ENCODE measurements around the gene ZNF714.

Gene ZNF714

DNA sequence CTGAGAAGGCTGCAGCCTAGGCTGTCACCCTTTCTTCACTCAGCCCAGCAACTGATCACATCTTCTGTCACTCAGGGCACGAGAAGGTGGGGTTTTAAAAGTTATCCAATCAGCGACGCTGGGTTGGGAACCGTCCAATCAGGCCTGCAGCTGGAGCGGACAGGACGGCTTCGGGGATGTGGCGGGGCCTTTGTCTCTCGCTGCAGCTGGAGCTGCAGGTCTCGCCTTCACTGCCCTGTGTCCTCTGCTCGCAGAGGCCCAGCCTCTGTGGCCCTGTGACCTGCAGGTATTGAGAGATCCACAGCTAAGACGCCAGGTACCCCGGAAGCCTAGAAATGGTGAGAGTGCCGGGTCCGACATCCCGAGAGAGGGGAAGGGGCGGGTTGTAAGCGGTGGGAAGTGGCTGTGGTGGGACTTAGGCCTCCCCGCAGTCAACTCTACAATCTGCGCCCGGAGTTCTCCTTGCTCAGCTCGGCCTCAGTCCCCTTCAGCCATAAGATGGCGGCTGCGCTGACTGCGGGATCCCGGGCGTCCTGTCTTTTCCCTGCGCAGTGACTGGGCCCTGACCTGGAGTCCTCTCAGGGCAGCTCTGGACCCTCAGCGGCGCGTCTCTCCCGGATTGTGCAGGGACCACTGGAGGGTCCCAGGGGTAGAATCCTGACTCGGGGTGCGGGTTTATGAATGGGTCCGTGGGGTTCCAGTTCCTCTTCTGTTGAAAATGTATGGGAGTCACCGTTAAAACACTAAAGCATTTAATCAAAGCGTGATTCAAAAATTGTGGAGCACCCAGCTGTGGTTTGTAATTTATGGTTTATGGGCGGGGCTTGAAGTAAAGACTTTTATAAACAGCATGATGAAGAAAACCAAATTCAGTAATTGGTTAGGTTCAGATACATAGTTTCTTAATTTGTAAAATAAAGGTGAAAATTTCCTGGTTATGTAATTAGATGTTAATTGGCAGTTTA lies at the start of gene ZNF714:
Gene ZNF714 (plus strand): TSS at position 193 of the 965 bp plus-strand sequence. CDS start 16,066 bp downstream, outside the sequence.
- peak; percentile 95 to 96 for DNase-seq

DNA sequence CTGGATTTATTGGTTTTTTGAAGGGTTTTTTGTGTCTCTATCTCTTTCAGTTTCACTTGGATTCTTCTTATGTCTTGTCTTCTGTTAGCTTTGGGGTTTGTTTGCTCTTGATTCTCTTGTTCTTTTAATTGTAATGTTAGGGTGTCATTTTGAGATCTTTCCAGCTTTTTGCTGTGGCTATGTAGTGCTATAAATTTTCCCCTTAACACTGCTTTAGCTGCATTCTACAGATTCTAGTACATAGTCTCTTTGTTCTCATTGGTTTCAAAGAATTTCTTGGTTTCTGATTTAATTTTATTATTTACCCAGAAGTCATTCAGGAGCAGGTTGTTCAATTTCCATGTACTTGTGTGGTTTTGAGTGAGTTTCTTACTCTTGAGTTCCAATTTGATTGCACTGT lies 37.0 kb upstream of the ZNF714 start:
- DNase-seq = no peak

DNA sequence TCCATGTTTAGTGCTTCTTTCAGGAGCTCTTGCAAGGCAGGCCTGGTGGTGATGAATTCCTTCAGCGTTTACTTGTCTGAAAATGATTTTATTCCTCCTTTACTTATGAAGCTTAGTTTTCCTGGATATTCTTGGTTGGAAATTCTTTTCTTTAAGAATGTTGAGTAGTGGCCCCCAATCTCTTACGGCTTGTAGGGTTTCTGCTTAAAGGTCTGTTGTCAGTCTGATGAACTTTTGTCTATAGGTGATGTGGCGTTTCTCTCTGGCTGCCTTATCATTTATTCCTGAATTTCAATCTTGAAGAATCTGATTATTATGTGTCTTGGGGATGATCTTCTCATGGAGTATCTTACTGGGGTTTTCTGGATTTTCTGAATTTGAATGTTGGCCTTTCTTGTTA lies 35.5 kb upstream of the ZNF714 start:
- no peak for DNase-seq

DNA sequence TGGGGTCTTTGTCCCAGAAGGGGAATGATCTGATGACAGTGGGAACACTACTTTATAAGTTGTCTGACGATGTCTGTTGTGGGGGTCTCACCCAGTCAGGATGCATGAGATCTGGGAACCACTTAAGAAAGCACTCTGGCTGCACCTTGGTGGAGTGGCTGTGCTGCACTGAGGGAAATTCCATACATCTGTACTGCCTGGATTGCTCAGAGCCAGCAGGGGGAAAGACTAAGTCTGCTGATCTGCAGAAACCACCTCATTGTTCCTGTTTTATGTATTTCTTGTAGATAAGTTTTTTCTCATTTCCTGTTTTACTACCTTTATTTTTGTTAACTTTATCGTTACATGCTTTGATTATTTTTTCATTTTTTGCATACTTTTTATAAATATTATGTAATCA lies 34.3 kb upstream of the ZNF714 start:
- DNase-seq = no peak

DNA sequence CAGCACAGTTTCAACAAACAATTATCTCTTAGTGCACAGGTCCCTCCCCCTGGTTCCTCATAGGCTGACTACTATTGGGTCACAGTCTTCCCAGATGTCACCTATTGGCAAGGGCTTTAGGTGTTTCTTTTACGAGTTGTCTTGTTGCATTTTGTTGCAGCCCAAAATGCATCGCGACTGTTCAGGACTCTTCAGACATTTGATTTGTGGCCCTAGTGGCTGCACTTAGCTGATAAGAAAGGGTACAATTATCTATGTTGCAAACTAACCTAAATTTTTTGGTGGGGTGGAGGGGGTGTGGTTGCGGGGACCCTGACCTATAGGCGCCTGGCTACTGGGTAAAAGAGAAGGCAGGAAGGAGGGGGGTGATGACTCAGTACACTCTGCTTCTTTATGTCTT lies 29.1 kb upstream of the ZNF714 start:
- no peak for DNase-seq

DNA sequence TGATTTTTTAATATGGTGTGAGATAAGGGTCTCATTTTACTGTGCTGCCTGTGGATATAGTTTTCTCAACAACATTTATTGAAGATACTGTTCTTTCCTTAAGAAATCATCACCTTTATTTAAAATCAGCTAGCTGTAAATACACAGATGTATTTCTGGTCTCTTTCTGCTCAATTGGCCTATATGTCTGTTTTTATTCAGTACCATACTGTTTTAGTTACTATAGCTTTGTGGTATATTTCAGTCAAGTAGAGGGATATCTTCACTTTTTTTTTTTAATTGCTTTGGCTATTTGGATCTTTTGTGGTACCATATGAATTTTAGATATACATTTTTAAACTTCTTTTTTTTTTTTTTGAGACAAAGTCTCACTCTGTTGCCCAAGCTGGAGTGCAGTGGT lies 16.7 kb upstream of the ZNF714 start:
- DNase-seq = no peak

DNA sequence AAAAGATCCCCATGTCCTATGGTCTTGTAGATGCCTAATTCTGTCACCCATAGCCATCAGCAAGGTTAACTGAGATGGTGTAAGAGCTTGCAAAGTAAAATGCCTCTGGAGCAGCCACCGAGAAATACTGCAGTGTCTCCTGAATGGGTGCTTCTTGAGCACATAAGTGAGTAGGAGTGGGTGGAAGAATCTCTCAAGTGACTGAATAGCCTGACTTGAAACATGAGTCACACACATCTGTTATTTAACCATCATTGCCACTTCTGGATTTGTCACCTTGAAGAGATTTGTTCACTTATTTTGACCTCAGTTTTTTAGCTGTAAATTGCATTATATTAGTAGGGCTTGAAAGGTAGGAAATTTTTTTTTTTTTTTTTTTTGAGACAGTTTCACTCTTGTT lies 2.3 kb downstream of the ZNF714 start:
- DNase-seq = no peak

DNA sequence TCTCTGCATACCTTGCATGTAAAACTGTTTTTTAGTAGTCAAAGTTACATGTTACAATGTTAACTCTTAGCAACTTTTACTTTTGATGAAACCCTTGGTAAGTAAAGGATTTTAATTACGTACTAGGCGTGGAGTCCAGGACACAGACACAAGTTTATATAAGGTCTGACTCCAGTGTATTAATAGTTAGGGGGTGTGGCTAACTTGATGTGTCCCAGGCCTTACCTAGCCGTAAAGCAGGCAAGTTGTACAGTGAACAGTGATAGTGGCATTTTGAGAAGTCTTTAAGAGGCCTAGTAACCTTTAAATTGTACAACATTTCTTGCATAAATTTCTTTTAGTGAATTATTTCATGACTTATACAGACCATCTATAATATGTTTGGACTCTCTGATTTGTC lies 5.9 kb downstream of the ZNF714 start:
- no peak for DNase-seq

DNA sequence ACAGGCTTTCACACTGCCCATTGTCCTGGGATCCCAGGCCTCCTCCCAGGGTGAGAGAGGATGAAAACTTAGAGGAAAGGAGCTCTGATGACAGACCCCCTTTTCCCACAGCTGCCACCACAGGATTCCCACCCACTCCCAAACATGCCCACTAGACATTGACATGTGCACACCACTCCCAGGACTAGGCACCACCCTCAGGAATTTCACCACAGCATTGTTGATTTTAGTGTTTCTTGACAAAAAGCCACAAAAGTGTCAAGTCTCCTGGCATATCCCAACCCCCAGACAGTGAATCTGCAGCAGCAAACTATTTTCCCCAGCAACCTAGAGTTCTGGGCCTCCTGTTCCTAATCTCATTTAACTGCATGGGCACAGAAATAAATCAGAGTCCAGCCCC lies 10.1 kb downstream of the ZNF714 start:
- no peak for DNase-seq

DNA sequence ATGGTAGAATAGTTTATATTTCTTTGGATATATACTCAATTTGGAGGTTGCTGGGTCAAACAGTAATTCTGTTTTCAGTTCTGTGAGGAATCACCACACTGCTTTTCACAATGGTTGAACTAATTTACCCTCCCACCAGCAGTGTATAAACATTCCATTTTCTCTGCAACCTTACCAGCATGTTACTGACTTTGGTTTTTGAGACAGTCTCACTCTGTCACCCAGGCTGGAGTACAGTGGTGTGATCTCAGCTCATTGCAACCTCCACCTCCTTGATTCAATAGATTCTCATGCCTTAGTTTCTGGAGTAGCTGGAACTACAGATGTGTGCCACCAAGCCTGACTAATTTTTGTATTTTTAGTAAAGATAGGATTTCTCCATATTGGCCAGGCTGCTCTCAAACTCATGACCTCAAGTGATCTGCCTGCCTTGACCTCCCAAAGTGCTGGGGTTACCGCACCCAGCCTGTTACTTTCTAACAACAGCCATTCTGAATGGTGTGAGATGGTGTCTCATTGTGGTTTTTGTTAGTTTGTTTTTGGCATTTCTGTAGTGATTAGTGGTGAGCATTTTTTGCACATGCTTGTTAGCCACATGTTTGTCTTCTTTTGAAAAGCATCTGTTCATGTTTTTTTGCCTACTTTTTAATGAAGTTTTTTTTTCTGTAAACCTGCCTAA lies 12.5 kb downstream of the ZNF714 start:
- DNase-seq = no peak

DNA sequence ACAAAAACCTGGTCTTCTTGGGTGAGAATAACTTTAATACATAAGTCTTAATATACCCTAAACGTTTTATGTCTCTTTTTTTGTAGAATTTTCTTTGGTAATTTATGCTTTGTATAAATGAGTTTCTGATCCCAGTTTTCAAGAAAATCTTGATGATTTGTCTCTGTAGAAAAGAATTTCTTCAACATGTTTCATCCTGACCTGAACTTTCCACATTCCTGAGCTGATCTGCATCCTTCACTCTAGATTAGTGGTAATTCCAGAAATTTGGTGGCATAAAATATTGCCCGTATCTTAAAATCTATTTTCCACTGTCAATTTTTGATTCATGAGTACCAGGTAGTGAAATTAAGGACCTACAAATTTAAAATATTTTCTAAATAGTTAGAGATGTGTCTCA lies 16.3 kb downstream of the ZNF714 start:
- DNase-seq = no peak

DNA sequence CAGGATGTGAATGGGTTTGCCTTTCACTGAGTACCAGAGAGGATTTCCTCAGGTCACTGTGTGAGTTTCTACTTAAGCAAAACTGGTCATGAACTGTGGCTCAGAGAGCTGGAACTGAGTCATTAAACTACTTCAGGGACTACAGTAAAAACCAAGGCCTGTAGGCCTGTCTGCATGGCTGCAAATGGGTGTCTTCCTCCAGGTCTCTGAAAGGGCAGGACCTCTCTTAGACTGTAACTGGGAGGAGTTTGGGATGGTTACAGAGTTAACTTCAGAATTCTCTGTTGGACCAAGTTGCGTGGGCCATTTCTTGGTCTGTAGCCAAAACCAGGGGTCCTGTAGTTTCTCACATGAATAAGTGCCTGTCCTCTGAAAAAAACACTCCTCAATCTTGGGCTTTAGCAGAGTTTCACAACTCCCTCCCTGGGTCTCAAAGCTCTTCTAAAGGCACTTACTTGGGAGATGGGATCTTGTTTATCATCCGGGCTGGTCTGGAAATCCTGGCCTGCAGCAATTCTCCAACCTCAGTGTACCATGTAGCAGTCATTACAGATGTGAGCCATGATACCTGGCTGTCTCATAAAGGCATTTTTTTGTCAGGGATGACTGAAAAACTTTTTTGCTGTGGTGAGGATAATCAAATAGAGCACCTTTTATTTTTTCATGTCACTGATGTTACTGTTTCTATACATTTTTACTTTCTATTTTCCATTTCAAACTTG lies 19.7 kb downstream of the ZNF714 start:
- no peak for DNase-seq

DNA sequence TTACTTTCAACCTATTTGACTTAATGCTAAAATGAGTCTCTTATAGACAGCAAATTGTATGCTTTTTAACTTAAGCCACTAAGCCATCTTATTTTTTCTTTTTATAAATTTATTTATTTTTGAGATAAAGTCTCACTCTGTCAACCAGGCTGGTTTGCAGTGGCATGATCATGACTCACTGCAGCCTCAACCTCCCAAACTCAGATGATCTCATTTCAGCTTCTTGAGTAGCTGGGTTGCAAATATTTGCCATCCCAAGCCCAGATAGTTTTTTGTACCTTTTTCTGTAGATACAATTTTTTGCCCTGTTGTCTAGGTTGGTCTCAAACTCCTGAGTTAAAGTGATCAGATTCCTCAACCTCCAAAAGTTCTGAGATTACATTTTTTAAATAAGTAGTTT lies 27.1 kb downstream of the ZNF714 start:
- DNase-seq = no peak

DNA sequence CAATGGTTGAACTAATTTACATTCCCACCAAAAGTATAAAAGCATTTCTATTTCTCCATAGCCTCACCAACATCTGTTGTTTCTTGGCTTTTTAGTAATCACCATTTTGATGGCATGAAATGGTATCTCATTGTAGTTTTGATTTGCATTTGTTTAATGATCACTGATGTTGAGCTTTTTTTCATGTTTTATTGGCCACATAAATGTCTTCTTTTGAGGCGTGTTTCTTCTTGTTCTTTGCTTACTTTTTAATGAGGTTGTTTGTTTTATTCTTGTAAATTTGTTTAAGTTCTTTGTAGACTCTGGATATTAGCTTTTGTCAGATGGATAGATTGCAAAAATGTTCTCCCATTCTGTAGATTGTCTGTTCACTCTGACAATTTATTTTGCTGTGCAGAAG lies 28.2 kb downstream of the ZNF714 start:
- no peak for DNase-seq

DNA sequence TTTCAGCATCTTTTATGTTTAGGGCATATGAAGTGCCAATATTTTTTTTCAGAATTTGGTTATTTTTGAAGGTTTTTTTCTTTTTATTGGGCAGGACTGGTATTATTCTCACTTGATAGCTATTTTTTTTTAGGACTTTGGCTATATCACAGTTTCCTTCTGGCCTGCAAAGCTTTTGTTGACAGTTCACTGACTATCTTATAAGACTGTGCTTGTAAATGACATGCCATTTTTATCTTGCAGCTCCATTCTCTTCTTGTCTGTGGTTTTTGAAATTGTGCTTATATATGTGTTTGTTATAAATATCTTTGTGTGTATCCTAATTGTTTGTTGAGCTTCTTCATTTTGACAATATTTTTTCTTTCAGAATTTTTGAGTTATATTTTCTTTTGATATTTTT lies 33.4 kb downstream of the ZNF714 start:
- DNase-seq = no peak

DNA sequence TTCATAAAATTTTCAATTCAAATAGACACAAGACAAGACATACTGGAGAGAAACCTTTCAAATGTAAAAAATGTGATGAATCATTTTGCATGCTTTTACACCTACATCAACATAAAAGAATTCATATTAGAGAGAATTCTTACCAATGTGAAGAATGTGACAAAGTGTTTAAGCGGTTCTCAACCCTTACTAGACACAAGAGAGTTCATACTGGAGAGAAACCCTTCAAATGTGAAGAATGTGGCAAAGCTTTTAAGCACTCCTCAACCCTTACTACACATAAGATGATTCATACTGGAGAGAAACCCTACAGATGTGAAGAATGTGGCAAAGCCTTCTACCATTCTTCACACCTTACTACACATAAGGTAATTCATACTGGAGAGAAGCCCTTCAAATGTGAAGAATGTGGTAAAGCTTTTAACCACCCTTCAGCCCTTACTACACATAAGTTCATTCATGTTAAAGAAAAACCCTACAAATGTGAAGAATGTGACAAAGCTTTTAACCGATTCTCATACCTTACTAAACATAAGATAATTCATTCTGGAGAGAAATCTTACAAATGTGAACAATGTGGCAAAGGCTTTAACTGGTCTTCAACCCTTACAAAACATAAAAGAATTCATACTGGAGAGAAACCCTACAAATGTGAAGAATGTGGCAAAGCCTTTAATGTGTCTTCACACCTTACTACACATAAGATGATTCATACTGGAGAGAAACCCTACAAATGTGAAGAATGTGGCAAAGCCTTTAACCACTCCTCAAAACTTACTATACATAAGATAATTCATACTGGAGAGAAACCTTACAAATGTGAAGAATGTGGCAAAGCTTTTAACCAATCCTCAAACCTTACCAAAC lies 35.3 kb downstream of the ZNF714 start:
- DNase-seq = no peak

DNA sequence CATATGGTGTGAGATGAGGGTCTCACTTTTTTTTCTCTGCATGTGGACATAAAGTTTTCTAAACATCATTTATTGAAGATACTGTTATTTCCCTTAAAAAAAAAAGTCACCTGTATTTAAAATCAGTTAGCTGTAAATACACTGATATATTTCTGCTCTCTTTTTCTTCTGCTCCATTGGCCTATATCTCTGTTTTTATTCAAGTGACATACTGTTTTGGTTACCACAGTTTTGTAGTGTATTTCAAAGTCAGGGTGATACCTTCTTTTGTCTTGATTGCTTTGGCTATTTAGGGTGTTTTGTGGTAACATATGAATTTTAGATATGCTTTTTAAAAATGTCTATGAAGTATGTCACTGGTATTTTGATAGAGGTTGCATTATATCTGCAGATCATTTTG lies 44.1 kb downstream of the ZNF714 start:
- no peak for DNase-seq

DNA sequence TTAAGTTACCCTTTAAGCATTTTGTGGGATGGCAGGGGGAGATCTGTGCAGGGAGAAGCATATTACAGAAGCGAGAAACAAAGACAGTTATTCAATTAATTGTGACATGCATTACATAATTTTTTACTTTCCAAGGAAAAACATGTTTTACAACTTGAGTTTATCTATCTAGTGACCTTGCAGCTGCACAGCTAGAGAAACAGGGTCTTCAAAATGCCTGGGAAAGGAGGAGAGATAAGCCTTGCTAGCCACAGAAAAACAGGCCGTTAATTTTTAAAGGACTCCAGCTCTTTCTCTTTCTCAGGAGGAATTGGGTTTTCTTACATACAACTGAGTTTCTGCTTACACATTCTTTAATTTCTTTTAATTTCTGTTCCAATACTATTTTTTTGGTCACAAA lies 45.0 kb downstream of the ZNF714 start:
- no peak for DNase-seq

DNA sequence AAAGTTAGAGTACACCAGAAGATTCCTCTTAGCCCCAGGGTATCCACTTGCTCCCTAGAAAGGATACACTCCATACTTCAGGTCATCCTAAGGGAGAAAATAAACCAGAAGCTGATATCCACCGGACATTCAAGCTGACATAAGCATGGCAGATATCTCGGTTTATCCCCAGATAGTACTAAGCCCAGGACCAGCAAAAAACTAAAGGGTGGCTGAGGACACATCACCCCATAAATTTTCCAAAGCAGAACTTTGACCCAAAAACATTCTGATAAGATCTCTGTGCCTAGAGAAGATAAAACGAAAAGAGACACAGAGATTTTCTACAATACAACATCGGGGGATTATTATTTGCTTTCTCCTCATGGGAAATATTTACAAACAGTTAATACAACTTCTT lies 45.9 kb downstream of the ZNF714 start:
- no peak for DNase-seq

DNA sequence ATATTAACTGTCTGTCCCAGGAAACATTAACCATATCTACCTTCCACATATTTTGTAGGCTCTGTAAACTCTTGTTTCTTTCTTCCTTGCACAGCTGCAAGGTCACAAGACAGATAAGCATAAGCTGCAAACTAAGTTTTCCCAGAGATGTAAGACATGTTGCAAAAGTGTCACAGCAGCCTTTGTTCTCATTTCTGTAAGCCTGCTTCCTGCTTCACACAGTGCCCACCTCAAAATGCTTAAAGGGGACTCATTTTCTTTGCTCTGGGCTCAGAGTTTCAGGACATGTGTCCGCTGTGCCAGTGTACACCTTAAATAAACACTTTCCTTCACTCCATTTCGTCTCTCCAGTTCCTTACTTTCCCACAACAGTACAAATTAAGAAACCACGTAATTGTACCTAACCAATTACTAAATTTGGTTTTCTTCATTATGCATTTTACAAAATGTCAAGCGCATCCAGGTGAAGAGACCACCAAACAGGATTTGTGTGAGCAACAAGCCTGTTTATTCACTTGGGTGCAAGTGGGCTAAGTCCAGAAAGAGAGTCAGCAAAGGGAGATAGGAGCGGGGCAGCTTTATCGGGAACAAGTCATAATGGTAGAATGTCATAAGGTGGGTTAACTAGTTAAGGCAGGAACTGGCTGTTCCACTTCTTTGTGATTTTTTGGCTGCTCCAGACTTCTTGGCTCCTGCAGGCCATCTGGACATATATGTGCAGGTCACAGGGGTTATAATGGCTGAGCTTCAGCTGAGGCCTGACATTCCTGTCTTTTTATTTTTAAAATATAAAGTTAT lies 47.1 kb downstream of the ZNF714 start:
- DNase-seq = no peak

DNA sequence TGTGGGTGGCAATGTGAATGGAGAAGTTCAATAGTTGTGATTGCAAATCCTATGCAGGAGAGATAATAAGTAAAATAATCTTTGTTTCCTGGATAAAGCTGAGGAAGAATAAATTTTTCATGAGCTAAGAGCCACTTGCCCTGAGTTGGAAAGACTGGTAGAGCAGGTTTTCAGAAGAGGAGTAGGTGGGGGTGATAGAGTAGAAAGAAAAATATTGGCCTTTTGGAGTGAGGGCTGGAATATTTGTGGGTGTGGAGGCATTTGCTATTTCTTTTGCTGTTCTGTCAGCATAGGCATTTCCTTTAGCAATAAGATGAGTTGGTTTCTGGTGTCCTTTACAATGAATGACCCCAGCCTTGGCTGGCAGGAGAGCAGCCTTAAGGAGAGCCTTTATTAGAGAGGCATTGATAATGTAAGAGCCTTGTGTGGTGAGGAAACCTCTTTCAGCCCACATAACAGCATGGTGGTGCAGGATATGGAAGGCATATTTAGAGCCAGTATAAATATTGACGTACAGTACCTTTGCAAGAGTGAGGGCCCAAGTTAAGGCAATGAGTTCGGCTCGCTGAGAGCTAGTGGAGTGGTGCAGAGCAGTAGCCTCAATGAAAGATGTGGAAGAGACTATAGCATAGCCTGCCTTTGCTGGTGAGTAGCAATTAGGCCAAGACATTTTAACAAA lies 48.2 kb downstream of the ZNF714 start:
- no peak for DNase-seq
